Inflammatory macrophage treated with lipopolysaccharide for 1 hour (primary cell): Measurements from ENCODE around the gene FIBCD1.

Experiments used
- DNase-seq, 2 donors: peaks; one replicate each; pipeline ENCODE4 v3.0.0-alpha.2; 2020 to 2022

The FIBCD1 gene

GRCh38 chr9:130874783-130875182, 64.3 kb downstream of the FIBCD1 start:
- no peak for DNase-seq

GRCh38 chr9:130873966-130874365, 65.1 kb downstream of the FIBCD1 start:
- DNase-seq: no peak

DNA sequence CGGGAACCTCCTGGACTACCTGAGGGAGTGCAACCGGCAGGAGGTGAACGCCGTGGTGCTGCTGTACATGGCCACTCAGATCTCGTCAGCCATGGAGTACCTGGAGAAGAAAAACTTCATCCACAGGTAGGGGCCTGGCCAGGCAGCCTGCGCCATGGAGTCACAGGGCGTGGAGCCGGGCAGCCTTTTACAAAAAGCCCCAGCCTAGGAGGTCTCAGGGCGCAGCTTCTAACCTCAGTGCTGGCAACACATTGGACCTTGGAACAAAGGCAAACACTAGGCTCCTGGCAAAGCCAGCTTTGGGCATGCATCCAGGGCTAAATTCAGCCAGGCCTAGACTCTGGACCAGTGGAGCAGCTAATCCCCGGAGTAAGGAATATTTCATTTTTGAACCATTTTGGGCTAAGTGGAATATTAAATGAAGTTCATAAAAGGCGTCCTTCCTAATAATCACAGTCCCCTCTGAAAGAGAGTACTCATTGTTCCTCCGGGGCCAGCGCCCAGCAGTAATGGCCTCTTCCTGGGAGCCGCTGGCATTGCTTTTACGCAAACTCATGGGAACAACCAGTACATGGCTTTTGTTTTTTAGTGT, 66.0 kb downstream of the FIBCD1 start:
- DNase-seq: no peak

DNA sequence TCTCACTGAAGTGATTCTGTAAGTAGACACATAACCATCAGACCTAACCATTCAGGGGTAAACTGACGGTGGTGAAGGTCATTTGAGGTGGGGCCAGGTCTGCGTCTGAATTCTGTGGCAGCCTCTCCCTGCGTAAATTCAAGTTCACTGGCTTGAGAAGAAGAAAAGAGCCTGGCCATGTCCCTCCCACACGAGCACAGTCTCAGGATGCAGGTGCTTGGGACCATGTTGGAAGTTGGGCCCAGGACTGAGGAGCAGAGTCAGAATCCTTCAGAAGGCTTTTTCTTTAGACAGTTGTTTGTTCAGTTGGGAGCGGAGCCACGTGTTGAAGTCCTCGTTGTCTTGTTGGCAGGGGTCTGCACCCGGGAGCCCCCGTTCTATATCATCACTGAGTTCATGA, 66.5 kb downstream of the FIBCD1 start:
- no peak for DNase-seq

DNA sequence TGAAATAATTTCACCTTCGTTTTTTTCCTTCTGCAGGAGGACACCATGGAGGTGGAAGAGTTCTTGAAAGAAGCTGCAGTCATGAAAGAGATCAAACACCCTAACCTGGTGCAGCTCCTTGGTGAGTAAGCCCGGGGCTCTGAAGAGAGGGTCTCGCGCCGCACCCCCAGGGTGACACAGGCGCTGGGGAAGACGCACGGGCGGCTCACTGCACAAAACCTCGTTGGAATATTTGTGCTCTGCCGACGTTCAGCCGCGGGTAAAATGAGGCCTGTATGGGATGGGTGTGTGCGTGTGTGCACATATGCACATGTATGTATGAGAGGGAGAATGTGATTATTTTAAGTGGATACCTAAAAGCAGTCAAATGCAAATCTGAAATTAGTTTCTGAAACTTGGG, 67.0 kb downstream of the FIBCD1 start:
- DNase-seq: no peak

DNA sequence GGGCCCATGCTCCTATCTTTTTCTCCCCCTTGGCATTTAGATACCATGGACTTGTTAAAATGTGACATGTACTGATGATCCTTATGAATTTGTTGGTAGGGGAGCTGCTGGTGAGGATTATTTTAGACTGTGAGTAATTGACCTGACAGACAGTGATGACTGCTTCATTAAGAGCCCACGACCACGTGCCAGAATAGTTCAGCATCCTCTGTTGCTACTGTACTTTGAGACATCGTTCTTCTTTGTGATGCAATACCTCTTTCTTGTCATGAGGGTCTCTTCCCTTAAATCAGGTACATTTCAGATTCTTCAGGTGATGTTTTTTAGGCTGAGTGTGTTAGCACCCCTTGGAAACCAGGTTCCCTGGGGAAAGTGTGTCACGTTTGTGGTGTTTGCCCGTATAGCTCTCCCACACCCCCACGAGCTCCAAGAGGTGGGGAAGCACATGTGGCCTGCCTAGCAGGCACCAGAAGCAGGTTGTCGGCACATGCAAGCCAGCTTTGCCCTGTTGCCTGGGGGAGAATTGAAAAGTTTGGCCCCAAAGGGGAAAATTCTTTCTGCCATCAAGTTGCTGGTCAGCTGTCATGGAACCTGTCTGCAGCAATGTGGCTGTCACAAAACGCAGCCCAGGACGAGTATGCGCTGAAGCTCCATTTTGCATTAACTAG, 67.5 kb downstream of the FIBCD1 start:
- DNase-seq: no peak

- no peak for DNase-seq
Measured at GRCh38 chr9:130870491-130871381, 68.3 kb downstream of the FIBCD1 start.

DNA sequence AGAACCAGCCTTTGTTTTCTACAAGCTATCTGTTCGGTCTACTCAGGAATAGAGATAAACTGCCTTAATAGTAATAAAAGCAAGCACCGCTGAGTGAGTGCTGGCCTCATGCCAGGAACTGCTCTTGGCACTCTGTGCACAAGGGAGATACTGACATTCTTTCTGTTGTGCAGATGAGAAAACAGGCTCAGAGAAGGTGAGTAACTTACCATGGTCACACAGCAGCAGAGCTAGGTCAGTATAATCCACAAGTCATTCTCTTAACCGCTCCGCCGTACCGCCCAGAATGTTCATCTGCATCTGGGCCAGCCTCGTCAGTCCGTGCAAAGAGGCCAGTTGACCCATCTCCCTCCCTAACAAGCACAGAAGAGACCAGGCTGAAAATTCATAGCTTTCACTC, 69.8 kb downstream of the FIBCD1 start:
- no peak for DNase-seq

GRCh38 chr9:130868230-130868629, 70.8 kb downstream of the FIBCD1 start:
- DNase-seq: no peak

GRCh38 chr9:130867556-130867955, 71.5 kb downstream of the FIBCD1 start:
- DNase-seq: no peak

DNA sequence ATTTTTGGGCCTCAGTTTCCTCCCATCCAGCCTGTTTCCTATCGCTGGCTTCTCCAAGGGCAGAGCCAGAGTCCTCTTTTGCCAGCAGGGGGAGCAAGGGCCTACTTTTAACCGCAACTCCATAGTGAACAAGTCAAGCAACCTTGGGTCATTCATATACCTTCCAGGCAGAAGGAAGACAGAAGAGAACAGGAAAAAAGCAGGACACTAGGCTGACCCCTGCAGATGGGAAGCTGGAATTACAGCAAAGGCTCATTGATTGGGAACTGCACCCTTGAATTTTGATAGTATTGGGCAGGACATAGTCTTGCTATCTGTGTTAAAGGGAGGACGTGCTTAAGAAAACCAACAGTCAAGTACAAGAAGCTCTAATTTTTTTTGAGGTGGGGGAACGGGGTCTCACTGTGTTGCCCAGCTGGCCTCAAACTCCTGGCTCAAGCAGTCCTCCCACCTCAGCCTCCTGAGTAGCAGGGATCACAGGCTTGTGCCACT, 72.5 kb downstream of the FIBCD1 start:
- peak; percentile 47 to 85 for DNase-seq

- DNase-seq: no peak
Measured at GRCh38 chr9:130865921-130866320, 73.1 kb downstream of the FIBCD1 start.

GRCh38 chr9:130864541-130864940, 74.5 kb downstream of the FIBCD1 start:
- DNase-seq: no peak

DNA sequence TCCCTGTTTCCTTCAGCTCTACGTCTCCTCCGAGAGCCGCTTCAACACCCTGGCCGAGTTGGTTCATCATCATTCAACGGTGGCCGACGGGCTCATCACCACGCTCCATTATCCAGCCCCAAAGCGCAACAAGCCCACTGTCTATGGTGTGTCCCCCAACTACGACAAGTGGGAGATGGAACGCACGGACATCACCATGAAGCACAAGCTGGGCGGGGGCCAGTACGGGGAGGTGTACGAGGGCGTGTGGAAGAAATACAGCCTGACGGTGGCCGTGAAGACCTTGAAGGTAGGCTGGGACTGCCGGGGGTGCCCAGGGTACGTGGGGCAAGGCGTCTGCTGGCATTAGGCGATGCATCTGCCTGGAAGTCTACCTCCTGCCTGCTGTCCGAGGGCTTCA, 76.3 kb downstream of the FIBCD1 start:
- no peak for DNase-seq

GRCh38 chr9:130862217-130862616, 76.8 kb downstream of the FIBCD1 start:
- no peak for DNase-seq

DNA sequence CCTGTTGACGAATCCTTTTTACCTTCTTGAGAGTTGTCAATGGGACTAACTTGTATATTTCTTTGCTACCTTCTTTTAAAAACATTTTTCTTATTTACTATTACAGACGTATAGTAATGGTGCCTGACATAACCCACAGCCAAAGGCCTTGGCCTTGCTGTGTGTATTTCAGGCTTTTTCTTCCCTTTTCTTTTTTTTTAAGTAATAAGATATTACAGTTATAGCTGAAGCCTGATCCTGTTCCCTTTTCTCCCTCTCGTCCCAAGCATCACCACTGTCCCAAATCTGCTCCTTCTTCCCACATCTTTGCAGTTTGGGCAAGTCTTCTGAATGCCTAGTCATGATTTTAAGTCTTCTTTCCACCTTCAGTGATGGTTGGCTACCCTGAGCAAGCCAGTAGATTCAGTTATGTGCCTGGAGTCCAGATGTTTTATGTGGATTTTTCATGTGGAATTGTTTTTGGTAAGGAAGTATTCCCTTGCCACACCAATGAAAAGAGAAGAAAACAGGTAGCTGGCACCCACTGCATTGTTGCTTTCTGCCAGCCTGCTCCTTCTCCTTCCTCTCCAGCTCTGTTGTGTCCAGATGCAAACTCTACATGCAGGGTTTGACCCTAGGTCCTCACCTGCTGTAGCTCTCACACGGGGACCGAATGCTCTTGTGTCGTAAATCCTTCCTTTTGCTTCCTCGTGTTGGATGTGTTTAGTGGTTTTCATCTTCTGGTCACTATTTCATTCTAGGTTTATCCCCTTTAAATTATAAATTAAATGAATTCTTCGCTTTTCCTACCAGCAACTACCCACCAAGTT, 77.5 kb downstream of the FIBCD1 start:
- DNase-seq: no peak

- no peak for DNase-seq
Measured at GRCh38 chr9:130860458-130861316, 78.4 kb downstream of the FIBCD1 start.

- DNase-seq: no peak
Measured at GRCh38 chr9:130858739-130859705, 80.0 kb downstream of the FIBCD1 start.

DNA sequence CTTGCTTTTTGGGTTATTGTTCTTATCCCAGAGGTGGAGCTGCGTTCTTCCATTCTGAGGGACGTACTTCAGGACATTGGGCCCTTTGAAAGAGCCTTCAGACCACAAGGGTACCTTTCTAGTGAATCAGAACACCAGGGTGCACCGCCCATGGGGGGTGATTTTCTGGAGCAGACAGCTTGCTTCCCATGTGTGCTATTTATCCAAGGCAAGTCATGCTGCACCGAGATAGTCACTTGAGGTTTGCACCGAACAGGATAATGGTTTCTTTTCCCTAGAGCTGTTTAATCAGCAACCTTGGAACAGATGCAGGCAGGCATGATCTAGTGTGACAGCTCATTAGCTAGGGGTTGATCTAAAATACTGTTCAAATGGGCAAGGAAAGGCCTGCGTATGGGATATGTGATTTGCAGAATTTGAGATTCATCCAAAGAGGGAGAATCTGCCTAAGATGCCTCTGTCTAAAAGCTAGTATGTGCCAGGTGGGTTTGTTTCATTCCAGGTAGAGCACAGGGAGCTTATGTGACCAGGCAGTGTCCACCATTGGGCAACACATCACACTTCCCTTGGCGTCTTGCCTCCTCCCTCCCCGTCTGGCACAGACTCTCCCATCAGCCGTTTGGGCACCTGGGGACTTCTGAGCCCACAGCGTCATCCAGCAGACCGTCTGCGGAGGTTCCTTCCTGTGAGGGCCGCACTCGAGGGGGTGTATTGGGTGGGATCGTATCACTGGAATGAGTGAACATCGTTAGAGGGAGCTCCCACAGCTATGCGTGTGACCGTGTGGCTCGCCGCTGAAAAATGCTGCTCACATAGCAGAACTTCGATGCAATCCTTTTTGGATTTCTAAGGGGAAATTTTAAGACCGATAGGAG, 80.9 kb downstream of the FIBCD1 start:
- no peak for DNase-seq

GRCh38 chr9:130856474-130856873, 82.6 kb downstream of the FIBCD1 start:
- DNase-seq: no peak
